KOPT-K1 (cell line): ENCODE results near the gene PATZ1.

Source experiments
- H3K27ac ChIP-seq: fragments of 200-600 bp; sonication (generic); 2 replicates; pipeline ENCODE4 v1.5.1; 2016; ENCODE audit warnings: antibody characterized with exemption, mild to moderate bottlenecking, low read depth, low read length; ENCODE audit not compliant: poor library complexity, severe bottlenecking
- H3K36me3 ChIP-seq: fragments of 200-600 bp; sonication (generic); 2 replicates; pipeline ENCODE4 v1.5.1; 2017; ENCODE audit warnings: antibody characterized with exemption, mild to moderate bottlenecking, low read length, moderate library complexity; ENCODE audit not compliant: insufficient read depth
- H3K9me3 ChIP-seq: fragments of 200-600 bp; sonication (generic); 2 replicates; pipeline ENCODE4 v1.5.1; 2017; ENCODE audit warnings: antibody characterized with exemption, low read length, mild to moderate bottlenecking; ENCODE audit not compliant: insufficient read depth, poor library complexity, severe bottlenecking

The PATZ1 gene

GRCh38 chr22:31302006-31302405 lies 44.1 kb downstream of the PATZ1 start:
- H3K27ac ChIP-seq, result no peak overlapping the region
- no peaks in the 10 kb centered on the region for H3K9me3 ChIP-seq
- H3K36me3 ChIP-seq, result no peaks in the 10 kb centered on the region

- H3K36me3 ChIP-seq, result no peaks in the 10 kb centered on the region
- no peak overlapping the region for H3K27ac ChIP-seq
- no peaks in the 10 kb centered on the region for H3K9me3 ChIP-seq
Measured at GRCh38 chr22:31300896-31301295, 45.2 kb downstream of the PATZ1 start.

GRCh38 chr22:31295831-31296657 lies 50.1 kb downstream of the PATZ1 start:
- Histone ChIP-seq H3K9me3 (no peaks in the 10 kb centered on the region), H3K36me3 (no peaks in the 10 kb centered on the region), H3K27ac (no peak overlapping the region)

GRCh38 chr22:31295360-31295759 lies 50.8 kb downstream of the PATZ1 start:
- Histone ChIP-seq H3K9me3 (no peaks in the 10 kb centered on the region), H3K27ac (no peak overlapping the region), H3K36me3 (no peaks in the 10 kb centered on the region)

DNA sequence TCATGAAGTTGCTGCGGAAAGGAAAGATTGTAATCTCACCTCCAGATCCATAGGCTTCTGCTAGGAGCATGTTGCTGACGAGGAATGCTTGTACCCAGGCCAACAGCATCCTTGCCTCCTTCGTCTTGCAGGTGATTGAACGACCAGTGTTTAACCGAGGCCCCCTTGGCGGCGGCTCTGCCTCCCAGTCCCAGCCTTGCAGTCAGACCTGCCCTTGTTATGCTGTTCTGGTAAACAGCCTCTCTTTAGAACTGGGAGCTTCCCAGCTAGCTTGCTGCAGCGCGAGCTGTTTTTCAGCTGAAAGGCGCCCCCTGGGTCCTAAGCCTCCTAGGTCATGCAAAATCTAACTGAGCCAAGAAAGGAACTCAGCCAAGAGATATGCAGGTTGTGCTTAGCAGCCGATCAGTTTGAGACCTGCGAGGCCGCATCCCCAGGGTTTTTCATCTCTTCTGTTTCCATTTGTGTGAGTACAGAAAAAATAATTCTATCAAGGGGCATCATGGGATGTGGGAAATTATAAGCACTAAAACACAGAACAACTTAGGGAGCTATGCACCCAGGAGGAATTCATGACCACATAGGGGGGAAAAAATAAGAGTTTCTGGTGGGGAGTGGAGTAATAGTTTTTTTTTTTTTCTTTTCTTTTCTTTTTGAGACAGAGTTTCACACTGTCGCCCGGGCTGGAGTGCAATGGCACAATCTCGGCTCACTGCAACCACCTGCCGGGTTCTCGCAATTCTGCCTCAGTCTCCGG lies 53.7 kb downstream of the PATZ1 start, which contains the start of gene PIK3IP1:
Gene PIK3IP1, minus strand, starts transcription at position 253 of the 754 bp plus-strand sequence. Its CDS starts 144 bp downstream, at position 109.
- H3K36me3 ChIP-seq, result no peaks in the 10 kb centered on the region
- peak within 1 kb of the TSS; percentile 35 for H3K27ac ChIP-seq
- H3K9me3 ChIP-seq, result no peaks in the 10 kb centered on the region

- H3K9me3 ChIP-seq, result no peaks in the 10 kb centered on the region
- H3K36me3 ChIP-seq, result no peaks in the 10 kb centered on the region
- peak overlapping the region; percentile 35 for H3K27ac ChIP-seq
Measured at GRCh38 chr22:31291481-31292235, 54.5 kb downstream of the PATZ1 start.

- peak overlapping the region; percentile 56 for H3K27ac ChIP-seq
- no peaks in the 10 kb centered on the region for H3K9me3 ChIP-seq
- no peaks in the 10 kb centered on the region for H3K36me3 ChIP-seq
Measured at GRCh38 chr22:31290494-31291471, 55.4 kb downstream of the PATZ1 start.

DNA sequence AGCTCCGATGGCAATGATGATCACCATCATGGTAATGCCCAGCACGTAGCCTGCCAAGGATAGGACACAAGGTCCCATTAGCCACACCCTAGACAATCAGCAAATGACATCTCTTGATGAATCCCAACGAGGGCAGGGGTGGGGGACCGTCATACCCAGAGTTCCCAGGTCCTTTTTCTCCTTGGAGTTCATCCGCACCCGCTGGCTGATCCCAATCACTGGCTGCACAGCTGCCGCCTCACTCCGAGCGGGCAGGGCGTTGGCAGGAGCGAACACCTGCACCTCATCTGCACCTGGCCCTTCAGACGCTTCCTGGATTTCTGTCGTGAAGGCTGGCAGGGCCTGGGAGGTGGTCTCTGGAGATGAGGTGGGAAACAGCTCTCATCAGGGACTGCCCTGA lies 56.8 kb downstream of the PATZ1 start:
- Histone ChIP-seq H3K27ac (peak overlapping the region; percentile 2), H3K36me3 (no peaks in the 10 kb centered on the region), H3K9me3 (no peaks in the 10 kb centered on the region)

- H3K27ac ChIP-seq, result no peak overlapping the region
- H3K9me3 ChIP-seq, result no peaks in the 10 kb centered on the region
- H3K36me3 ChIP-seq, result no peaks in the 10 kb centered on the region
Measured at GRCh38 chr22:31288496-31289240, 57.5 kb downstream of the PATZ1 start.

DNA sequence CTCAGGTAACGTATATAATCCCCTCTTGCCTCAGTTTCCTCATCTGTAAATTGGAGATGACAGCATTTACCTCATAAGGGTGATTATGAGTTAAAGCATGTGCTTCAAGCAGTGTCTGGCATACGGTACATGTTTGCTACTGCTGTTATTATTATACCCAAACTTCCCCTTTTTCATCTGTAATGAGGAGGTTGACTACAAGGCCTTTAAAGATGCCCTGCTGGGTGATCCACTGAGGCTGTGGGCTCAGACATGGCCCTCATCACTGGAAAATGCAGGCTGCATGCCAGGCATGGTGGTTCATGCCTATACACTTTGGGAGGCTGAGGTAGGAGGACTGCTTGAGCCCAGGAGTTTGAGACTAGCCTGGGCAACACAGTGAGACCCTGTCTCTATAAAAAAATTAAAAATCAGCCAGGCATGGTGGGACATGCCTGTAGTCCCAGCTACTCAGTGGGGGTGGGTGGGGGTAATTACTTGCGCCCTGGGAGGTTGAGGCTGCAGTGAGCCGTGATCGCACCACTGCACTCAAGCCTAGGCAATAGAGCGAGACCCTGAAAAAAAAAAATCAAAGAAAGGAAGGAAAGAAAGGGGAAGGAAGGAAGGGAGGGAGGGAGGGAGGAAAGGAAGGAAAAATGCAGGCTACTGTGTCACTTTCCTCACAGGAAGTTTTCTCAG lies 58.2 kb downstream of the PATZ1 start:
- no peaks in the 10 kb centered on the region for H3K36me3 ChIP-seq
- H3K27ac ChIP-seq, result peak overlapping the region; percentile 24
- H3K9me3 ChIP-seq, result no peaks in the 10 kb centered on the region

- H3K9me3 ChIP-seq, result no peaks in the 10 kb centered on the region
- peak overlapping the region; percentile 88 for H3K27ac ChIP-seq
- 0 out of 2 replicates have a peak, but pooled peaks cover 3% of the 10 kb centered on the region for H3K36me3 ChIP-seq
Measured at GRCh38 chr22:31286360-31287255, 59.5 kb downstream of the PATZ1 start.
